Measurements from ENCODE around the gene EXTL2. TPM values are rescaled to one million over a fixed set of nuclear protein-coding genes. Genes with fewer than 3 reads are reported as not detected.
"Not testable (repeated sequence)": the region's sequence is repeated elsewhere in the genome, so short reads cannot be mapped to it uniquely, and the experiment has no call there.

EXTL2 gene
- total RNA-seq, 4 donors from 2014 or later = 10.6 to 22.1 (median 16.7) TPM

- Histone ChIP-seq H3K4me1 (peaks cover 5 to 58% (median 9%) of the 10 kb centered on the region in 3 donors), H3K27ac (peak within 1 kb of the TSS; percentile 92 to 96 (median 94)), H3K4me3 (peak within 1 kb of the TSS; percentile 77 to 95), H3K36me3 (peaks cover 0 to 21% of the 10 kb centered on the region in 2 donors), H3K27me3 (no peaks in the 10 kb centered on the region), H3K9me3 (no peaks in the 10 kb centered on the region)
- peak; percentile 94 for ATAC-seq
- no peak for TF ChIP-seq CTCF (IDR thresholded peaks at IDR 0.05)
- peak; percentile 87 for TF ChIP-seq POLR2AphosphoS5 (IDR thresholded peaks at IDR 0.05)
- peak; percentile 71 to 80 for TF ChIP-seq POLR2A (IDR thresholded peaks at IDR 0.05)
- WGBS, 2 donors (ENCODE audit: low coverage in 1 of 2) = 0 to 1% methylated on average over 2 to 15 of the region's 62 CpGs
Observed at GRCh38 chr1:100895540-100896480, 1.2 kb upstream of the EXTL2 start, which contains the start of gene SLC30A7. Gene SLC30A7 (plus strand): TSS chr1:100896090. CDS start chr1:100896263, 173 bp downstream.

DNA sequence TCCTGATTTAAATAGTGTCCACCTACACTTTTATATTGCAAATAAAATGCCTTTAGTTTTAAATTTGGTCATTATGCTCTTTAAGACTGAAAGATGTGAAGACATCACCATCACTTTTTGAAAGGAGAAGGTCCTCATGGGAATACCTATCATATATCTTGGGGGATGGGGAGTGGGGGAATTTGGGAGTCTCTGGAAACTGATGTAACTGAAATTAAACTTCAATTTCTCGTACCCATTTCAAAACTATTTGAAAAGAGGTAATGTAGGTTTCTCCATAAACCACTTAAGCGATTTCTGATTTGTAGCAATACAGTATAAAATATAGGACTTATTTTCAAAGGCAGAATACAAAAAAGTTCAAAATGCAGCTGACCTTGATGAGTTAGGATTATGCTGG is 924 bp downstream of the EXTL2 start:
- WGBS, 2 donors (ENCODE audit: low coverage in 1 of 2) = 8 to 32% methylated on average over 2 of the region's 2 CpGs
- Histone ChIP-seq H3K27ac (peak overlapping the region in 2 of 4 donors; percentile 93 to 95), H3K36me3 (peaks cover 0 to under 1% of the 10 kb centered on the region in 2 donors), H3K9me3 (peaks cover 0 to 5% (median 0%) of the 10 kb centered on the region in 3 donors), H3K27me3 (no peaks in the 10 kb centered on the region), H3K4me1 (peaks cover 5 to 63% (median 9%) of the 10 kb centered on the region in 3 donors), H3K4me3 (peak overlapping the region; percentile 77 to 95)
- no peak for ATAC-seq
- TF ChIP-seq POLR2AphosphoS5 (IDR thresholded peaks at IDR 0.05) = no peak
- TF ChIP-seq POLR2A (IDR thresholded peaks at IDR 0.05) = no peak
- no peak for TF ChIP-seq EP300 (IDR thresholded peaks at IDR 0.05)
- TF ChIP-seq CTCF (IDR thresholded peaks at IDR 0.05) = no peak

DNA sequence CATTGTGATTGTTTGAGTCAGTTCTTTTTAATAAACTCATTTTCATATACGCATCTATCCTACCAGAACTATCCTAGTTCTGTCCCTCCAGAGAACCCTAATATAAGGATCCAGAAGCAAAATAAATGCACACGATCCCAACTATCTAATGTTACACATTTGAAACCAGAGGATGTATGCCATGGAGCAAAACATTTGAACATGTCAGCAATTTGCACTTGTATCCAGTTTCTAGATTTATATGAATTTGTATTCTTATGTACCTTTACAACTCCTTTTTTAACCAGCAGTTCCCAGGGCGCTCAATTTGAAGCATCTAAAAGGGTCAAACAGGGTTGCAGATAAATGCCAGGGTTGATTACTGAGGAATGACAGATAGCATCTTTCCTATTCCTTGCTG is 2.1 kb downstream of the EXTL2 start:
- Histone ChIP-seq H3K9me3 (peaks cover 0 to 5% (median 0%) of the 10 kb centered on the region in 3 donors), H3K4me1 (peaks cover 5 to 54% (median 7%) of the 10 kb centered on the region in 3 donors), H3K4me3 (no peak overlapping the region), H3K36me3 (peaks cover 0 to under 1% of the 10 kb centered on the region in 2 donors), H3K27me3 (no peaks in the 10 kb centered on the region), H3K27ac (peak overlapping the region in 1 of 4 donors; percentile 12)
- TF ChIP-seq POLR2A (IDR thresholded peaks at IDR 0.05) (no peak), EP300 (IDR thresholded peaks at IDR 0.05) (no peak), POLR2AphosphoS5 (IDR thresholded peaks at IDR 0.05) (no peak), CTCF (IDR thresholded peaks at IDR 0.05) (no peak)
- 92 to 95% methylated on average over 3 of the region's 3 CpGs for WGBS, 2 donors (ENCODE audit: low coverage in 1 of 2)
- ATAC-seq = no peak

DNA sequence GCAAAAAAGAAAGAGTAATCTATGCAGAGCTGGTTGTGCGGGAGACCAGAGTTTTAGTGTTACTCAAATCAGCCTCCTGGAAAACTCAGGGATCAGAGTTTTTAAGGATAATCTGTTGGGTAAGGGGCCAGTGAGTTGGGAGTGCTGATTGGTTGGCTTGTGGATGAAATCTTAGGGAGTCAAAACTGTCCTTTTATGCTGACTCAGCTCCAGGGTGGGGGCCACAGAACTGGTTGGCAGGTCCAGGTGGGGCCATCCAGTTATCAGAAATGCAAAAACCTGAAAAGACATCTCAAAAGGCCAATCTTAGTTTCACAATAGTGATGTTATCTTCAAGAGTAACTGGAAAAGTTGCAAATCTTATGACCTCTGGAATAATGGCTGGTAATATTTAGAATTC is 3.3 kb downstream of the EXTL2 start:
- ATAC-seq = no peak
- Histone ChIP-seq H3K36me3 (peaks cover 0 to 8% of the 10 kb centered on the region in 2 donors), H3K4me1 (peaks cover 0 to 42% (median 0%) of the 10 kb centered on the region in 3 donors), H3K27me3 (no peaks in the 10 kb centered on the region), H3K27ac (peak overlapping the region in 1 of 4 donors; percentile 12), H3K9me3 (peaks cover 0 to 5% (median 0%) of the 10 kb centered on the region in 3 donors), H3K4me3 (no peak overlapping the region)
- TF ChIP-seq EP300 (IDR thresholded peaks at IDR 0.05) (no peak), POLR2A (IDR thresholded peaks at IDR 0.05) (no peak), CTCF (IDR thresholded peaks at IDR 0.05) (no peak), POLR2AphosphoS5 (IDR thresholded peaks at IDR 0.05) (no peak)
- WGBS, 2 donors (ENCODE audit: low coverage in 1 of 2) = 100% methylated on average over 1 of the region's 1 CpG

DNA sequence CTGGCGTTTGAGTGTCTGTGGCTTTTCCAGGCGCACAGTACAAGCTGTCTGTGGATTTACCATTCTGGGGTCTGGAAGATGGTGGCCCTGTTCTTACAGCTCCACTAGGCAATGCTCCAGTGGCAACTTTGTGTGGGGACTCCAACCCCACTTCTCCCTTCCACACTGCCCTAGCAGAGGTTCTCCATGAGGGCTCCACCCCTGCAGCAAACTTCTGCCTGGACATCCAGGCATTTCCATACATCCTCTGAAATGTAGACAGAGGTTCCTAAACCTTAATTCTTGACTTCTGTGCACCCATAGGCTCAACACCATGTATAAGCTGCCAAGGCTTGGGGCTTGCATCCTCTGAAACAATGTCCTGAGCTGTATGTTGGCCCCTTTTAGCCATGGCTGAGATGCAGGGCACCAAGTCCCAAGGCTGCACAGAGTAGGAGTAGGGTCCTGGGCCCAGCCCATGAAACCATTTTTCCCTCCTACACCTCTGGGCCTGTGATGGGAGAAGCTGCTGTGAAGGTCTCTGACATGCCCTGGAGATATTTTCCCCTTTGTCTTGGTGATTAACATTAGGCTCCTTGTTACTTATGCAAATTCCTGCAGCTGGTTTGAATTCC is 4.7 kb downstream of the EXTL2 start:
- H3K4me3 ChIP-seq, H3K36me3 ChIP-seq, H3K27ac ChIP-seq, H3K9me3 ChIP-seq, H3K27me3 ChIP-seq, ATAC-seq: not testable (repeated sequence)
- peaks cover 0 to 42% (median 0%) of the 10 kb centered on the region in 3 donors for H3K4me1 ChIP-seq
- 100% methylated on average over 1 to 2 of the region's 2 CpGs for WGBS, 2 donors (ENCODE audit: low coverage in 1 of 2)

DNA sequence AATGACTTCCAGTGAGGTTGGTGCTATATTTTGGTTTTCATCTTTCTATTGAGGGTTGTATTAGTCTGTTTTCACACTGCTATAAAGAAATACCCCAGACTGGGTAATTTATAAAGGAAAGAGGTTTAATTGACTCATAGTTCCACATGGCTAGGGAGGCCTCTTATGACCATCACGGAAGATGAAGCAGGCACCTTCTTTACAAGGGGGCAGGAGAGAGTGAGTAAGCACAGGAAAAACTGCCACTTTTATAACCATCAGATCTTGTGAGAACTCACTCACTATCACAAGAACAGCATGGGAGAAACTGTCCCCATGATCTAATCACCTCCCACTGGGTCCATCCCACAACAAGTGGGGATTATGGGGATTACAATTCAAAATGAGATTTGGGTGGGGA is 5.6 kb downstream of the EXTL2 start:
- H3K4me3 ChIP-seq, H3K36me3 ChIP-seq, ATAC-seq, H3K27ac ChIP-seq, H3K9me3 ChIP-seq, H3K27me3 ChIP-seq: not testable (repeated sequence)
- H3K4me1 ChIP-seq = peaks cover 0 to 37% (median 0%) of the 10 kb centered on the region in 3 donors
- WGBS, 2 donors (ENCODE audit: low coverage in 1 of 2) = 100% methylated on average over 1 of the region's 1 CpG; no CpG with 5 or more reads in 1 of the 2 donors
